ENCODE data around the gene FMN1. TPM values are rescaled to one million over a fixed set of nuclear protein-coding genes. Genes with fewer than 3 reads are reported as not detected.

FMN1 gene
- total RNA-seq, 4 donors from 2014 or later = 4.3 to 10.1 (median 8.8) TPM

DNA sequence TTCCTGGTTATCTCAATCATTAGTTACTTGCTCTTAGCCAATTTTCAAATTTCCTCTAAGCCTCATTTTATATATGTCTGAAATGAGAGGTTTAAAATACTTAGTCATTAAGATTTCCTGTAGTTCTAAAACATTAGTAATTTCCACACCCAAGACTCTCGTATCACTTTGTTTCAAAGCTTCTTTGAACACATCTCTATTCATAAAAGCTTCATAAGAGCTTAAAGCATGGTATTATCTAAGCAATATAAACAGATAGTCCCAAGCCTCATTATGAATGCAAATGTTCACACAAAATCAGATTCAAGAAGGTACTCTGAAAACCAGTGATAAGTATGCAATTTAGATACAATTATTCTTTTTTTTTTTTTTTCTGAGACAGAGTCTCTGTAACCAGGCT lies 217.0 kb downstream of the FMN1 start:
- WGBS, 2 donors = 30 to 48% methylated on average over 1 of the region's 1 CpG
- Histone ChIP-seq H3K9me3 (no peaks in the 10 kb centered on the region), H3K27ac (no peak overlapping the region), H3K27me3 (no peaks in the 10 kb centered on the region), H3K4me3 (no peak overlapping the region), H3K36me3 (no peaks in the 10 kb centered on the region), H3K4me1 (peaks cover 0 to 8% (median 0%) of the 10 kb centered on the region in 3 donors)
- DNase-seq = no peak
- TF ChIP-seq POLR2A (IDR thresholded peaks at IDR 0.05) = no peak
- TF ChIP-seq, protein P1, sequence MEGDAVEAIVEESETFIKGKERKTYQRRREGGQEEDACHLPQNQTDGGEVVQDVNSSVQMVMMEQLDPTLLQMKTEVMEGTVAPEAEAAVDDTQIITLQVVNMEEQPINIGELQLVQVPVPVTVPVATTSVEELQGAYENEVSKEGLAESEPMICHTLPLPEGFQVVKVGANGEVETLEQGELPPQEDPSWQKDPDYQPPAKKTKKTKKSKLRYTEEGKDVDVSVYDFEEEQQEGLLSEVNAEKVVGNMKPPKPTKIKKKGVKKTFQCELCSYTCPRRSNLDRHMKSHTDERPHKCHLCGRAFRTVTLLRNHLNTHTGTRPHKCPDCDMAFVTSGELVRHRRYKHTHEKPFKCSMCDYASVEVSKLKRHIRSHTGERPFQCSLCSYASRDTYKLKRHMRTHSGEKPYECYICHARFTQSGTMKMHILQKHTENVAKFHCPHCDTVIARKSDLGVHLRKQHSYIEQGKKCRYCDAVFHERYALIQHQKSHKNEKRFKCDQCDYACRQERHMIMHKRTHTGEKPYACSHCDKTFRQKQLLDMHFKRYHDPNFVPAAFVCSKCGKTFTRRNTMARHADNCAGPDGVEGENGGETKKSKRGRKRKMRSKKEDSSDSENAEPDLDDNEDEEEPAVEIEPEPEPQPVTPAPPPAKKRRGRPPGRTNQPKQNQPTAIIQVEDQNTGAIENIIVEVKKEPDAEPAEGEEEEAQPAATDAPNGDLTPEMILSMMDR (IDR thresholded peaks at IDR 0.05) = no peak
- intact Hi-C loops (cut with DNase I) = no loop called here

DNA sequence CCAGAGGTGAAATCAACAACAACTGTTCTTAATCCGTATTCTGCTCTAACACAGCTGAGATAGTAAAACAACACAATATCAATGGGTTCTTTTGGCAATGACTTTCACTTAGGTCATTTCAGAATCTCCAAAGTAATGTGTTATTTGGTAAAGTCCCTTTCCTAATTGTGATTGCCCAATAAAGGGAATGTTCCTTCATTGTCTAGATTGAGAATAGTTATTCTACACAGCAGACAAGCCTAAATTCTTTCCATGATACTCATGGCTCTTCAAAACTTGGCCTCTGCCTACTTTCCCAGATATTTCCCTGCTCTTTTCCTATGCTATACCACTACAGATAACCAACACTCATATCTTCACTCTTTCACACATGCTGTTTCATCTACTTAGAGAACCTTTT lies 219.8 kb downstream of the FMN1 start:
- Histone ChIP-seq H3K9me3 (no peaks in the 10 kb centered on the region), H3K4me3 (no peak overlapping the region), H3K27me3 (no peaks in the 10 kb centered on the region), H3K4me1 (peaks cover 0 to 2% (median 0%) of the 10 kb centered on the region in 3 donors), H3K36me3 (no peaks in the 10 kb centered on the region), H3K27ac (peak overlapping the region in 1 of 4 donors; percentile 39)
- TF ChIP-seq POLR2A (IDR thresholded peaks at IDR 0.05) = no peak
- TF ChIP-seq, protein P1 (IDR thresholded peaks at IDR 0.05) = no peak
- 80 to 86% methylated on average over 1 of the region's 1 CpG for WGBS, 2 donors
- no peak for DNase-seq
- intact Hi-C loops (cut with DNase I) = no loop called here

DNA sequence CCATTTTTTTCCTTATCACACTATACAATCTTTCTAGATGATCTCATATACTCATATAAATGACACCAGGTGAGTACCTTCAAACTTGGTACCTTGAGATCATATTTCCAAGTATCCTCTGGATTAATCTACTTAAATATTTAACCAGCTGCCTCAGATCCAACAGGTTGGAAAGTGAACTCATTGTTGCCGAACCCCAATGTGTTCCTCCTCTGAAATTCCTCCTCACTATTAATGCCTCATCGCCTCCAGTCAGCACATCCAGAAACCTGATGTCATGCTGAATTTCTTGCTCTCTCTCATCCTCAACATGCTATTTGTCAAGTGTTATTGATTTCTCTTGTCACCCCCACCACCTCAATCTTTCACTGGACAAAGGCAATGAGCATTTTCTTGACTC lies 221.8 kb downstream of the FMN1 start:
- no peaks in the 10 kb centered on the region for H3K9me3 ChIP-seq
- WGBS, 2 donors = 94 to 96% methylated on average over 2 of the region's 2 CpGs
- no peaks in the 10 kb centered on the region for H3K27me3 ChIP-seq
- H3K4me1 ChIP-seq = no peaks in the 10 kb centered on the region
- intact Hi-C loops (cut with DNase I) = no loop called here
- no peak overlapping the region for H3K27ac ChIP-seq
- no peak for DNase-seq
- H3K4me3 ChIP-seq = no peak overlapping the region
- H3K36me3 ChIP-seq = peaks cover 0 to 6% (median 0%) of the 10 kb centered on the region in 3 donors
- TF ChIP-seq, protein P1 (IDR thresholded peaks at IDR 0.05) = no peak
- TF ChIP-seq POLR2A (IDR thresholded peaks at IDR 0.05) = no peak

DNA sequence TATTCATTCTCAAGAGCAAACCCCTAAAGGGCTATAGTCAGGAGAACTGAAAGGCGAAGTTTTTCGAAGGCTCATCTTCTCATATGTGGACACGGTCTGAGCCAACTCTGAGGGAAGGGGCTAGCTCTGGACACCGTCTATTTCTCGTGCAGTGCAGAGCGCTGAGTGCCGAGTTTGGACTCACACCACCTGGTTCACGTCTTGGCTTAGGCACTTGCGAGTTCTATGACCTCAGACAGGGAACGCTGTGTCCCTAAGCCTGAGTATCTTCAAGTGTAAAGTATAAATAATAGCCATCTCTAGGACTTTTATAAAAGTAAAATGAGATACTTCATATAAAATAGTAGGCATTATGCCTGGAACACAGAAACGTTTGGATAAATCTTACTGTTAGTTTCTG lies 223.7 kb downstream of the FMN1 start:
- Histone ChIP-seq H3K9me3 (no peaks in the 10 kb centered on the region), H3K27ac (no peak overlapping the region), H3K36me3 (peaks cover 0 to 6% (median 0%) of the 10 kb centered on the region in 3 donors), H3K4me3 (no peak overlapping the region), H3K27me3 (no peaks in the 10 kb centered on the region), H3K4me1 (no peaks in the 10 kb centered on the region)
- intact Hi-C loops (cut with DNase I) = no loop called here
- DNase-seq = no peak
- WGBS, 2 donors = 69 to 73% methylated on average over 10 to 11 of the region's 11 CpGs
- TF ChIP-seq POLR2A (IDR thresholded peaks at IDR 0.05) = no peak
- TF ChIP-seq, protein P1 (IDR thresholded peaks at IDR 0.05) = no peak

DNA sequence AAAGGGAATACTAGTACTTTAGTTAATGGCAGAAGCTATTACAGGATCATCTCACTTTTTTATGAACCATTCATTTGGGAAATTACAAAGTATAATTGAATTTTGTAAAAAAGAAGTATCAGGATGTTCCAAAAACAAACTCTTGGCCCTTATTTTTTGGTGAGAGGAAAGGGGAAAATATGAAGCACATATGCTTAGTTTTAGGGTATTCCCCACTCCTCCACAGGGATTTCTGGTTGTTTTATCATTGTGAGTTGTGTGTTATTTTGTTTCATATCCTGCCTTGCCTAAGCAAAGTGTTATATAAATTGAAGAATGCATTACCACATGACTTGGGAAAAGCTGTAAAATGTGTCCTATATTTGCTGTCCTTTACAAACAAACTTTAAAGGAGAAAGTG lies 227.0 kb downstream of the FMN1 start:
- intact Hi-C loops (cut with DNase I) = no loop called here
- peaks cover 0 to 6% (median 0%) of the 10 kb centered on the region in 3 donors for H3K36me3 ChIP-seq
- TF ChIP-seq POLR2A (IDR thresholded peaks at IDR 0.05) = no peak
- TF ChIP-seq, protein P1 (IDR thresholded peaks at IDR 0.05) = no peak
- no peak overlapping the region for H3K27ac ChIP-seq
- no peak overlapping the region for H3K4me3 ChIP-seq
- H3K9me3 ChIP-seq = no peaks in the 10 kb centered on the region
- H3K27me3 ChIP-seq = no peaks in the 10 kb centered on the region
- no peaks in the 10 kb centered on the region for H3K4me1 ChIP-seq
- DNase-seq = no peak

All from esophagus squamous epithelium (tissue), 5 donors.